Skin epidermis (tissue), 12 donors: Measurements from ENCODE around the gene SRRT.
"Not testable (repeated sequence)": the region's sequence is repeated elsewhere in the genome, so short reads cannot be mapped to it uniquely, and the experiment has no call there.

Source experiments
- H3K27ac ChIP-seq, 21 experiments: fragments of 200-600 bp; sonication (generic) in 11 of 21; one replicate each; pipeline ENCODE4 v1.5.0; 2020; ENCODE audit warnings: mild to moderate bottlenecking in 3 of 21, inconsistent platforms in 2 of 21, moderate library complexity in 2 of 21
- H3K4me3 ChIP-seq, 7 experiments: fragments of 200-600 bp; sonication (generic) in 2 of 7; one replicate each; pipeline ENCODE4 v1.5.0; 2020; ENCODE audit warnings: inconsistent platforms in 2 of 7, mild to moderate bottlenecking in 2 of 7, moderate library complexity in 1 of 7

SRRT gene

GRCh38 chr7:100910443-100910842 lies 35.5 kb downstream of the SRRT start:
- not testable (repeated sequence) for H3K4me3 ChIP-seq, H3K27ac ChIP-seq

GRCh38 chr7:100911484-100911883 lies 36.6 kb downstream of the SRRT start:
- Histone ChIP-seq H3K27ac (no peak overlapping the region), H3K4me3 (no peak overlapping the region)

GRCh38 chr7:100914208-100914878 lies 39.4 kb downstream of the SRRT start:
- H3K27ac ChIP-seq, result no peak overlapping the region
- H3K4me3 ChIP-seq, result no peak overlapping the region

GRCh38 chr7:100914879-100915447 lies 40.1 kb downstream of the SRRT start:
- Histone ChIP-seq H3K27ac (no peak overlapping the region), H3K4me3 (no peak overlapping the region)

- H3K4me3 ChIP-seq, H3K27ac ChIP-seq: not testable (repeated sequence)
Observed at GRCh38 chr7:100919335-100919734, 44.4 kb downstream of the SRRT start.

- H3K27ac ChIP-seq, H3K4me3 ChIP-seq: not testable (repeated sequence)
Observed at GRCh38 chr7:100919779-100920437, 45.0 kb downstream of the SRRT start.

GRCh38 chr7:100921039-100921438 lies 46.1 kb downstream of the SRRT start:
- H3K27ac ChIP-seq, result no peak overlapping the region
- no peak overlapping the region for H3K4me3 ChIP-seq

- not testable (repeated sequence) for H3K4me3 ChIP-seq
Observed at GRCh38 chr7:100923616-100924015, 48.7 kb downstream of the SRRT start.

GRCh38 chr7:100929808-100930174 lies 54.9 kb downstream of the SRRT start:
- Histone ChIP-seq H3K27ac (no peak overlapping the region), H3K4me3 (no peak overlapping the region)

More at GRCh38 chr7:100923616-100924015, 48.7 kb downstream of the SRRT start:
- not testable (repeated sequence) for H3K27ac ChIP-seq

- no peak overlapping the region for H3K4me3 ChIP-seq
Observed at GRCh38 chr7:100933734-100934133, 58.8 kb downstream of the SRRT start.

GRCh38 chr7:100935381-100935780 lies 60.5 kb downstream of the SRRT start:
- not testable (repeated sequence) for H3K4me3 ChIP-seq, H3K27ac ChIP-seq

More at GRCh38 chr7:100933734-100934133, 58.8 kb downstream of the SRRT start:
- no peak overlapping the region for H3K27ac ChIP-seq

GRCh38 chr7:100936167-100936566 lies 61.3 kb downstream of the SRRT start:
- H3K4me3 ChIP-seq, H3K27ac ChIP-seq: not testable (repeated sequence)
